HG03103 (cell line): ENCODE measurements around the gene CHFR.
"Not testable (repeated sequence)": the region's sequence is repeated elsewhere in the genome, so short reads cannot be mapped to it uniquely, and the experiment has no call there.

Experiments used
- ATAC-seq: cut with Tn5 transposase; IDR thresholded peaks from one replicate; pipeline ENCODE4 v1.9.1; 2021; ENCODE audit warnings: low read depth; ENCODE audit not compliant: unreplicated experiment

CHFR gene

DNA sequence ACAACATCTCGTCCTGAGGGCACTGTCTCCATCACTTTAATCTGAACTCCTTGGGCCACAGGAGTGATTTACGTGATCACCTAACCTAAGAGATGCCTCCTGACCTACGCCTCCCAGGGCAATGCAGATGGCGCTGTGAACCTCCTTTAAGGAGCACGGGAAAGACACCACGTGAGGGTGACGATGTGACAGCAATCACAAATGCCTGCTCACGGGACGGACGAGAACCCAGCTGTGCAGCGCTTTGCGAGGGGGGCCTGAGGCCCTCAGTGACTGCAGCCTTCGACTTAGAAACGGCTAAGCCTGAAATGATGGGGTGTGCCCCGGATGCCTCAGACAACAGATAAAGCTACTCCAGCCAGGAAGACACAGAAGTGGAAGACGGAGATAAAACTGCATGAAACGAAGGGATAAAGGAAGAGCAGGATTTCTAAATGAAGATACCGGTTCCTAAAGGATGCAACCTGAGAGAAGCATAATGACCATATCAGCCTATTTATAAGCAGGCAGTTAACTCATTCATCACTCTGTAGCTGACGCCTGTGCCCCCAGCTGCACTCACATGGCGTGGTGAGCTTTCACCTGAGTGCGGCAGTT, 44.9 kb downstream of the CHFR start:
- ATAC-seq = no peak

- ATAC-seq = no peak
Measured at GRCh38 chr12:132841151-132841550, 46.3 kb downstream of the CHFR start.

GRCh38 chr12:132840536-132840935, 46.9 kb downstream of the CHFR start:
- ATAC-seq = no peak

DNA sequence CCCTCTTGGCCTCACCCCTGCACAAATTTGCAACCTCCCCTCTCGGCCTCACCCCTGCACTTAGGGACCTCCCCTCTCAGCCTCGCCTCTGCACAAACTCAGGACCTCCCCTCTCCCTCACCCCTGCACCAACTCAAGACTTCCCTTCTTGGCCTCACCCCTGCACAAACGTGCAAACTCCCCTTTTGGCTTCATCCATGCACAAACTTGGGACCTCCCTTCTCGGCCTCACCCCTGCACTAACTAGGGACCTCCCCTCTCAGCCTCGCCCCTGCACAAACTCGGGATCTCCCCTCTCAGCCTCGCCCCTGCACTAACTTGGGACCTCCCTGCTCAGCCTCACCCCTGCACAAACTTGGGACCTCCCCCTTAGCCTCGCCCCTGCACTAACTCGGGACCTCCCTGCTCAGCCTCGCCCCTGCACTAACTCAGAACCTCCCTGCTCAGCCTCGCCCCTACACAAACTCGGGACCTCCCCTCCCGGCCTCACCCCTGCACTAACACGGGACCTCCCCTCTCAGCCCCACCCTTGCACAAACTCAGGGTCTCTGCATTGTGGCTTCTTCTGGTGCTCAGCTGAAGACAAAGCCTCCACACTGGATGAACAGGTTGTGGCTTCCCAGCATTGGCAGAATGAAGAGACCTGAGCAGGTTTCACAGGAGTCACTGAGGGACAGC, 47.7 kb downstream of the CHFR start:
- ATAC-seq = no peak

DNA sequence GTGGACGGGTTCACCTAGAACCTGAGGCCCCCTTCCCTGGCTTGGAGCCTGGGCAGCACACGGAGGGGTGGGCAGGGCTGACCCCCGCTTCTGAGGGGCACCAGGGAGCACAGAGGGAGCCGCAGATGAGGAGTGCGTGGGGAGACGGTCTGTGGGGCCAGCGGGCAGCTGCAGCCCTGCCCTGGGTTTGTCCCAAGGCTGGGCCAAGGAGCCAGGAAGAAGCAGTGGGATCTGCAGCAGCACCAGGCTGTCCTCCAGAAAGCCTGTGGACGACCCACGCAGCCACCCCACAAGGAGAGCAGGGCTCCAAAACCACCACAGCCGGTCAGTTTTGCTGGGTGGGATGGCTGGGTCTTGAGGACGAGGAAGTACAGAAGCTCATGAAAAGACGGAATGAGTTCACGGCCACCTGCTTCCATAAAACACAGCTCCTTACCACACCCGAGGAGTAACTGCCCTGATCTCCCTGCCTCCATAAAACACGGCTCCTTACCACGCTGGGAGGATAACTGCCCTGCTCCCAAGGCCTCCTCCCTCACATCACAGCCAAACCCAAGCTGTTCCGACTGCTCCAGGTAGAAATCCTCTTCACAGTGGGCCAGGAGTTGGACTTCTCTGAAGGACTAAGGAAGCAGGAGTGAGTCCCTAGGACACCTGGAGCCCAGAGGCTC, 48.9 kb downstream of the CHFR start:
- no peak for ATAC-seq

DNA sequence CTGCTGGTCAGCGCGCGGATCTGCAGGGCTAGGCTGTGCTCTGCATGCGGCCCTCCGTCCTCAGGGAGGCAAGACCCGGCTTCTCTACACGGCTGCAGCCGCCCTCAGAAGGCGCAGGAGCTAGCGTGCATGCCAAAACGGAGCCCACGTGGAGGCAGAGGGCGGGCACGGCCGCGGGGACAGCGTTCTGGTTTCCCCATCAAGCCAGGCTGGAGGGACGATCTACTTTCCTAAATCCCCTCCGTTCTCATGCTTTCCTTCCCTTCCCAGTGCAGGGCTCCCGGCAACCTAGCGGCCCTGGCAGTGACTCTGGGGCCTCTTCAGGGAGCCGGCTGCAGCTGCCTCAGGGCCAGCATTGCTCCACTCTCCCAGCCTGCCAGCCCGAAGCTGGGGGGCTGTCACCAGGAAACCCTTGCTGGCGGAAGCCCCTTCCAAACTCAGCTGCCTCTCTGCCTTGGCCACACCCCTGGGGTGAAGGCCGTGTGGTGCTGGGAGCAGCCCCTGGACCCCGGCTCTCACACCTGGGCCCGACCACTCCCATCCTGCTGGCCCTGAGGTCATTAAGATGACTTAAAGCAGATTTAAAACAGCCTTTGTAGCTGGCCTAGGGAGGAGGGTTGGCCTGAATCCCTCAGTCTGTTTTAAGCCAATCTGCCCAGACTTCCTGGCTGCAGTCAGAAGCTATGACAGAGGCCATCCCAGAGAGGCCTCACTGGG, 49.6 kb downstream of the CHFR start:
- no peak for ATAC-seq

- no peak for ATAC-seq
Measured at GRCh38 chr12:132836795-132837331, 50.5 kb downstream of the CHFR start.

GRCh38 chr12:132836230-132836629, 51.2 kb downstream of the CHFR start:
- ATAC-seq = not testable (repeated sequence)

DNA sequence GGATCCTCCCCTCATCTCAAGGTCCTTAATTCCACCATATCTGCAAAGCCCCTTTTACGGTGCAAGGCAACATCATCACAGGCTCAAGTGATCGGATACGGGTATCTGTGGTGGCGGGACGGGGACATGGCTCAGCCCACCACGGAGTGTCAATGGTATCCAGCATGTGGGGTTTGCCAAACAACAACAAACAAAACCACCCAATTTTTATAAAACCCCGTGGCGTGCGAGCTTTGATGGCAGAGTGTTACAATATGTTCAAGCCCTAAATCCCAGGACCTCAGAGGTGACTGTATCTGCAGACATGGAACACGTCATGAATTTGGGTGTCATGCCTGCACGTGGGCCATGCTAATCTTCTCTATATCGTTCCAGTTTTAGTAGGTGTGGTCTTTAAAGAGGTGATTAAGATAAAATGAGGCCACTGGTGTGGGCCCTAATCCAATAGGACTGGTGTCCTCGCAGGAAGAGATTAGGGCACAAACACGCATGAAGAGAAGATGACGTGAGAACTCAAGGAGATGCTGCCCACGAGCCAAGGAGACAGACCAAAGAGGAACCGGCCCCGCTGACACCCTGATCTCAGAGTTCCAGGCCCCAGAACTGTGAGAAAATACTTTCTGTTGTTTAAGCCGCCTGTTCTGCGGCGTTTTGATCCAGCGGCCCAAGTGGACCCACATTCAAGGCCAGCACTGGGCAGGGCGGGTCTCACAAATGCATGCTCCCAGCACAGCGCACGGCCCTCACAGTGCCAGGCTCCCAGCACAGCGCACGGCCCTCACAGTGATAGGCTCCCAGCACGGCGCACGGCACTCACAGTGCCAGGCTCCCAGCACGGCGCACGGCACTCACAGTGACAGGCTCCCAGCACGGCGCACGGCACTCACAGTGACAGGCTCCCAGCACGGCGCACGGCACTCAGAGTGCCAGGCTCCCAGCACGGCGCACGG, 52.1 kb downstream of the CHFR start:
- no peak for ATAC-seq

DNA sequence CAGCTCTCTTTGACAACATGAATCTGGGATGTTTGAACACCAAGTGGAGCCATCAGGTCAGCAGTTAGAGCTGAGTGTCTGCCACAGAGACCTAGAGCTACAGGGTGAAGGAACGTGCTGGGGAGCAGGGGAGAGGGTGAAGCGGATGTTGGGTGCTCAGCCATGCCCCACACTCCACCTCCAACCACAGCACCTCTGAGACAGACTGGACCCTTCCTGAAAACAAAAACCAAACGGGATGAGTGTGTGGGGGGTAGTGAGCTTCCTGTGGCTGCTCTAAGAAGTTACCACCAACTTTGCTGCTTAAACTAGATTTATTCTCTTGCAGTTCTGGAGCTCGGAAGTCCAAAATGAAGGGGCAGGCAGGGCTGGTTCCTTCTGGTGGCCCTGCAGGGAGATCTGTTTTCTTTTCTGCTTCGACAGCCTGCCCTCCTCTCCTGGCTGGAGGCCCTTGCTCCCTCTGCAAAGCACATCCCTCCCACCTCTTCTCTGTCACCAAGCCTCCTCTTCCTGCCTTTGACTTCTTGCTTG, 53.2 kb downstream of the CHFR start:
- no peak for ATAC-seq

- ATAC-seq = no peak
Measured at GRCh38 chr12:132833341-132833740, 54.1 kb downstream of the CHFR start.

GRCh38 chr12:132831771-132832170, 55.6 kb downstream of the CHFR start:
- no peak for ATAC-seq

- peak; percentile 88 for ATAC-seq
Measured at GRCh38 chr12:132828706-132829534, 58.5 kb downstream of the CHFR start, which contains the start of gene GOLGA3. TSS of gene GOLGA3 (minus strand) at chr12:132828869. CDS start at chr12:132822128, 6,741 bp downstream.

GRCh38 chr12:132827763-132828703, 59.4 kb downstream of the CHFR start:
- peak; percentile 22 for ATAC-seq

DNA sequence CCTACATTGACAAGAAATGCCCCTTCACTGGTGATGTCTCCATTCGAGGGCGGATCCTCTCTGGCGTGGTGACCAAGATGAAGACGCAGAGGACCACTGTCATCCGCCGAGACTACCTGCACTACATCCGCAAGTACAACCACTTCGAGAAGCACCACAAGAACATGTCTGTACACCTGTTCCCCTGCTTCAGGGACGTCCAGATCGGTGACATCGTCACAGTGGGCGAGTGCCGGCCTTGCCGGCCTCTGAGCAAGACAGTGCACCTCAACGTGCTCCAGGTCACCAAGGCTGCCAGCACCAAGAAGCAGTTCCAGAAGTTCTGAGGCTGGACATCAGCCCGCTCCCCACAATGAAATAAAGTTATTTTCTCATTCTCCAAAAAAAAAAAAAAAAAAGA, 61.5 kb downstream of the CHFR start:
- ATAC-seq = no peak

DNA sequence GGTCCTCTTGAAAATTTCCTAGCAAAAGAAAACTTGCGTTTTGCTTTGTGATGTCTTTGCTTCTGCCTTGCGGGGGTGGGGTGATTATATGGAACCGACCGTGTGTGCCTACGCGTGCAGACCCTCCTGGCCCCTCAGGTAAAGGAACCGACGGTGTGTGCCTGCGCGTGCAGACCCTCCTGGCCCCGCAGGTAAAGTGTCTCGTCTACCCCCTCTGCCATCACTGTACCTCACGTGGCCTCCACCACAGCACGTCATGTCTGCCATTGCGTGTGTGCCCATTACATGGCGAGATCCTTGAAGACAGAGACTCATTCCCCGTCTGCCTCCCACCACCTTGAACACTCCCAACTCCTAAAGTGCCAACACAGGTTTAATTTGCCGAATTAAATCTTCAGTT, 62.3 kb downstream of the CHFR start:
- no peak for ATAC-seq

DNA sequence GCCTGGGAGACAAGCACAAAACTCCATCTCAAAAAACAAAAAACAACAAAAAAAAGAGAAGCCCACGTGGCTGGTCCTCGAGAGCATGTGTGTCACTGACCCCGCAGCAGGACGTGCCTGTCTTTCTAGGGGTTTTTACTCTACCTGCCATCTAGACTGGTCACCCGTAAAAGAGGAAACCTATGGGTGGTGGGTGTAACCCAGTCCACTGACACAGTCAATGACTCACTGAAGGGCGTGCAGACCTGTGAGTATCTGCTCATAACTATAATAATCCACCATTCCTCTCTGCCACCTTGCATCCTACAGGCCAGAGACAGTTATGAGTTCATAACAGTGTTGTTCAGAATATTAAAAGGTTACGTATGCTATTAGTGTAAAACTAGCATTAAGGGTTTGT, 63.4 kb downstream of the CHFR start:
- ATAC-seq = no peak

GRCh38 chr12:132818562-132818961, 68.8 kb downstream of the CHFR start:
- ATAC-seq = no peak
